Skeletal muscle satellite cell (primary cell): ENCODE results near the gene C5orf15. TPM values are rescaled to one million over a fixed set of nuclear protein-coding genes. Genes with fewer than 3 reads are reported as not detected.

Source experiments
- H3K27me3 ChIP-seq: 2 replicates; pipeline ENCODE4 v1.7.0; 2013; ENCODE audit warnings: low read length; ENCODE audit not compliant: control insufficient read depth, insufficient read depth
- H3K36me3 ChIP-seq: 2 replicates; pipeline ENCODE4 v1.7.0; 2013; ENCODE audit warnings: mild to moderate bottlenecking, control low read depth, low read length; ENCODE audit not compliant: insufficient read depth
- H3K4me1 ChIP-seq: 2 replicates; pipeline ENCODE4 v1.7.0; 2013; ENCODE audit warnings: low read length; ENCODE audit not compliant: control insufficient read depth, insufficient read depth
- H3K4me2 ChIP-seq: 2 replicates; pipeline ENCODE4 v1.7.0; 2013; ENCODE audit warnings: mild to moderate bottlenecking, low read length
- H3K4me3 ChIP-seq: 2 replicates; pipeline ENCODE4 v1.7.0; 2013; ENCODE audit warnings: low read length
- H3K9ac ChIP-seq: 2 replicates; pipeline ENCODE4 v1.7.0; 2013; ENCODE audit warnings: mild to moderate bottlenecking, low read depth, low read length, moderate library complexity
- H3K9me3 ChIP-seq: replicated peaks from 2 replicates; pipeline ENCODE4 v1.7.0; 2013; ENCODE audit warnings: mild to moderate bottlenecking, control low read depth, low read length
- total RNA-seq: library from RNA; depleted of rRNA; stranded (reverse); fragments of >200 nt; gene quantifications from 2 replicates; pipeline ENCODE4 v1.2.3, GENCODE V29; 2012; rRNA removed

The C5orf15 gene
- 49.8 and 51.0 TPM in 2 replicates for total RNA-seq

DNA sequence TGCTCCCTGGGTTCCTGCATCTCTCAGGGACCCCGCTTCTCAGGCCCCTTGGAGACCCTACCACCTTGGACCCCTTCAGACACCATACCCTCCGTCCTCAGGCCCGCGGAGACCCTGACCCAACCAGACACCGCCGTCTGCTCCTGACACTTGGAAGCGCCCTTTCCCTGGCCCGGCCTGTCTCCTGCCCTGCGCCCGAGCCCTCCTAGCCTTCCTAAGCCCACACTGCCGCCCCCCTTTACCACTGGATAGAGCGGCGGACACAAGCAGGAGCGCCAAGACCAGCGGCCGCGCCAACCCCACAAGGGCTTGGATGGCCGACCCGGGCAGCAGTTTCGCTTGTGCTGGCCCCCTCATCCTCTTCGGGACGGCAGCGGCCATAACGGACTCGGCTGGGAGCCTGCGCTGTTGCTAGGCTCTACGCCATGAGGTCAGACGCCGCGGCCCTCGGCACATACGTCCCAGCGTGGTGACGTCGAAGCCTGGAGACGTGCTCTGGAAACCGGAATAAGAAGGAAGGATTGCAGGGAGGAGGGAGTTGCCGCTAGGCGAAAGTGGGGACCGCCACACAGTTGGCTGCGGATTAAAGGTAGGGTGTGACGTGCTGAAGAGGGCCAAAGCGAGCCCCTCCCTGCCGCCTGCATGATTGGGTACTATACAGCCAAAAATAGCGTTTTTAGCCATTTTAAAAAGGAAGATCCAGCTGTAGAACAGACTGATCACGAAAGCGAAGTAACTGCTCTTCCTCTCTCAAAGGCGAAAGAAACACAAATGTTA lies at the start of gene C5orf15:
TSS of gene C5orf15 (minus strand) at position 422 of the 777 bp plus-strand sequence. CDS start at position 381, 41 bp downstream.
- Histone ChIP-seq H3K27me3 (no peaks in the 10 kb centered on the region), H3K4me1 (peaks cover 16% of the 10 kb centered on the region), H3K4me3 (peak within 1 kb of the TSS; percentile 98), H3K9me3 (no peaks in the 10 kb centered on the region), H3K9ac (peak within 1 kb of the TSS; percentile 98), H3K4me2 (peak within 1 kb of the TSS; percentile 97), H3K36me3 (peaks cover 24% of the 10 kb centered on the region)

DNA sequence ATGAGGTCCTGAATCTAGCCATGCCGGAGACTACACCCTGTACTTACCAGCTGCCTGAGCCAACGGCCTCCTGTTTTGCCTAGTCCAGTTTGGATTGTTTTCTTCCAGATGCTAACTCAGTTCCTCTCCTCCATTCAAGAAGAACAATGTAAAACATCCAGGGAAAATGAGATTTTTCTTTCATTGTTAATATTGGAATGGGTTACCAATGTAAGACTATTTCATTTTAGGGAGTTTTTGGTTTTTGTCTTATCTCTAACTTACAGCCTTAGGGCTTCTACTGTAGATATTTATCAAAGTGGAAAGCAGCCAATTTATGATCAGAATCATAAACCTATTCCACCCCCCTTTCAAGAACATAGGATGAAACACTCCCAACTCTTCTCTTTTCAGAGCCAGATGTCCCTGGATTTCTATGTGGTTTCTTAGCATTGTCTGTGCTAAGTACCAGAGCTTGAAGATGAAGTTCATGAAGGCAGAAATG lies 39.9 kb upstream of the C5orf15 start:
- H3K9me3 ChIP-seq = no peaks in the 10 kb centered on the region
- peaks cover 10% of the 10 kb centered on the region for H3K27me3 ChIP-seq

DNA sequence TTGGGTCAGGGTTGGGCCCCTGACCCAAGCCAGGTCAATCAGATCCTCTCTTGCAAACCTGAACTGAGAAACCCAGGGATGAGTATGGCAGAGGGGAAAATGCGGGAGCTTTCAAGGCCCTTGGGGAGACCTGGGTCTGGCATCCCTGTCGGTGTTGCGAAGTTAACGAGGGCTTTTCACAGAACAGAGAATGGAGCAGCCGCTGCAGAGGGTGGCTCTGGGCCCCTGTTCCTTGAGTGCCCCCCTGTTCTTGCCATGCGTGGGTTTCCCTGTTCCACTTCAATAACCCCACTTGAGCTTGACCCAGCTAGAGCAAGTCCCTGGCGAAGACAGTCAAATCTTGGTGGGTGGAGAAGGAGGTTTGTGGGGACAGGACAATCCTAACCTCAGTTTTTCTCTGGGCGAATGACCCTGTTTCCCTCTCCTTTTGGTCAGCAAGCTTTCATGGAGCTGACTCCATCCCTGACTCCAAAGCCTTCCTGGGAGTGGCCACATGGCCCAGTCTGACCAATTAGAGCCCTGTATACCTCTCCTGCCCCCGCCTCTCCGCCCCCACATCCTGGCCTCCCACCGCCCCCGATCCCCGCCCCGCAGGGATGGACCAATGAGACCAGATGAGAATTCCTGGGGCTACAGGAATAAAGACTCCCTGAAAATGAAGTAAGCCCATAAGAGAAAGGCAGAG lies 39.3 kb upstream of the C5orf15 start:
- no peak overlapping the region for H3K4me2 ChIP-seq
- no peaks in the 10 kb centered on the region for H3K9me3 ChIP-seq
- H3K36me3 ChIP-seq = no peaks in the 10 kb centered on the region
- no peak overlapping the region for H3K9ac ChIP-seq
- peaks cover 5% of the 10 kb centered on the region for H3K27me3 ChIP-seq
- H3K4me3 ChIP-seq = no peak overlapping the region
- peaks cover 12% of the 10 kb centered on the region for H3K4me1 ChIP-seq

More for the DNA sequence above, 39.9 kb upstream of the C5orf15 start:
- Histone ChIP-seq H3K4me1 (peaks cover 6% of the 10 kb centered on the region), H3K4me3 (no peak overlapping the region), H3K36me3 (no peaks in the 10 kb centered on the region), H3K4me2 (no peak overlapping the region), H3K9ac (no peak overlapping the region)

DNA sequence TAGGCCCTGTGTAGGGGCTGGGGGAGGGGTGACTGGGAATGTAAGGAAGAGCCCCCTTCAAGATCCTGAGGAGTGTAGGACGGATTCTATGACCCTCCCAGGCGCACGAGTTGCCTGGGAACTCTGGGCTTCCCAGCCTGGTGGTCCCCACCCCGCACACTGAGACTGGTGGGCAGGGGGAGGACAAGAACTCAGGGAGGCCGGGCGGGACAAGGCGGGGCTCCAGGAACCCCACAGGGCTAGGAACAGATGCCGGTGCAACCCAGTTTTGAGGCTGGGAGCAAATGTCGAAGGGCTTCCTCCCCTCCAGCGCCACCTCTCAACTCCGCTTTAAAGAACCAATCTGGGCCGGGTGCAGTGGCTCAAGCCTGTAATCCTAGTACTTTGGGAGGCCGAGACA lies 37.7 kb upstream of the C5orf15 start:
- Histone ChIP-seq H3K4me2 (peak overlapping the region; percentile 86), H3K9ac (peak overlapping the region; percentile 99), H3K36me3 (peaks cover 10% of the 10 kb centered on the region), H3K27me3 (no peaks in the 10 kb centered on the region), H3K4me1 (peaks cover 24% of the 10 kb centered on the region), H3K9me3 (no peaks in the 10 kb centered on the region), H3K4me3 (peak overlapping the region; percentile 78)

DNA sequence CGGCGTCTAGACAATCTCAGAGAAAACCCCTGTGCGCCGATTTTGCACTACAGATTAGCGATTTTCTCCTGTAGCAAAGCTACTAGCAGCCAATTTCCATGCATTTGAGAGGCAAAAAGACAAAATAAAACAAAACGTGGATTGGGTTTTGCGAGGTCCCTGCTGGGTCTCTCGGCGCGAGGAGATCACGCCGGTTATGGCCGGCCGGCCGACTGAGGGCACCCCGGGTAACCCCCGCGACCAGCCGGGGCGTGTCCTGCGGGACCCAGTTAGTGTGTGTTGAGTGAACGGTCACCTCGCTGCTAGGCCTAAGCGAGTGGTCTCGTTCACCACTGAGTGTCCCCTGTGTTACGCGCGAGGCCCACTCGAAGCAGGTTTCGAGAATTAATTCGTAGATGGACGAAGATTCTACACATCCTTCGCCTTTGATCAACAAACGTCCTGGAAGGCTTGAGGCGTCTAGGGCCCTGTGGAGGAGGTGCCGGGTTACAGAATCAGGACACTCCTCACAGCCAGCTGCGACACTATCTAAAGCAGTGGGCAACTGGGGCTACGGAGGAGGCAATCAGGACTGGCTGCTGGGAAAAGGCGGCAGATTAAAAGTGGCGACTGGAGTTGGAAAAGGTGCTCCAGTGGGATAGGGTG lies 37.1 kb upstream of the C5orf15 start:
- Histone ChIP-seq H3K4me2 (peak overlapping the region; percentile 86), H3K27me3 (no peaks in the 10 kb centered on the region), H3K9ac (peak overlapping the region; percentile 99), H3K36me3 (peaks cover 14% of the 10 kb centered on the region), H3K4me1 (peaks cover 24% of the 10 kb centered on the region), H3K4me3 (peak overlapping the region; percentile 78), H3K9me3 (no peaks in the 10 kb centered on the region)

DNA sequence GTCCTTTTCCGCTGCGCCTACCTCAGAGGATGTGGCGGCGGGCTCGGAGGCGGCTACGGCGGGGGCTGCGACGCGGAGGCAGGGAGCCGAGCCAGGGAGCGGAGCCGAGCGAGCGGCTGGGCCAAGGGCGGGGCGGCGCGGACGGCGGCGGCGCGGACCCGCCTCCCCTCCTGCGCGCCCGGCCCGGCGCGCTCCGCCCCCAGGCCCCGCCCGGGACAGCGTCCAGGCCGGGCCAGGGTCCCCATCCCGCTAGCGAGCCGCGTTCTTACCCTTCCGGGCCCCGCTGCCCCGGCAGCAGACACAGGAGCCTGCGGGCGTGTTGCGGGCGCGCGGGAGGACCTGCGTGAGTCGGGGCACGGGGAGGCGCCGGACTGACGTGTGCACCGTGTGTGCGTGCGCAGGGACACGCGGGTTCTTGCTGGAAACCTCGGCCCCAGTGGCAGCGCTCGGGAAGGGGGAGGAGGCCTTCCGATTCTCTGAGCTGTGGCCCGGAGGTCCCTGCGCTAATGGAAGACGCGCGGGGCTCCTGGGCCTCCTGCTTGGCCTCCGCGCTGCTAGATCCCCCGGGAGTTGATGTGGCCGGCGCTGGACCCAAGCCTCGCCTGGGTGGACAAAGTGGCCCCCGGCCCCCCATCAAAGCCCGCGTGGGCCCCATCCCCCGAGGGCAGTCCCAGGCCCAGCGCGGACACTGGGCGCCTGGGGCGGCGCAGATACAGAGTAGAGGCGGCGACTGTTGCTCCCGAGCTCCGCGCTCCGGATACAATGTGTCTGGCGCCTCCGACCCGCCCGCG lies 36.4 kb upstream of the C5orf15 start, which contains the start of gene VDAC1:
TSS of gene VDAC1 (minus strand) at position 350 of the 791 bp plus-strand sequence. CDS start 11,963 bp downstream, outside the sequence.
- Histone ChIP-seq H3K9me3 (no peaks in the 10 kb centered on the region), H3K4me3 (peak within 1 kb of the TSS; percentile 78)

DNA sequence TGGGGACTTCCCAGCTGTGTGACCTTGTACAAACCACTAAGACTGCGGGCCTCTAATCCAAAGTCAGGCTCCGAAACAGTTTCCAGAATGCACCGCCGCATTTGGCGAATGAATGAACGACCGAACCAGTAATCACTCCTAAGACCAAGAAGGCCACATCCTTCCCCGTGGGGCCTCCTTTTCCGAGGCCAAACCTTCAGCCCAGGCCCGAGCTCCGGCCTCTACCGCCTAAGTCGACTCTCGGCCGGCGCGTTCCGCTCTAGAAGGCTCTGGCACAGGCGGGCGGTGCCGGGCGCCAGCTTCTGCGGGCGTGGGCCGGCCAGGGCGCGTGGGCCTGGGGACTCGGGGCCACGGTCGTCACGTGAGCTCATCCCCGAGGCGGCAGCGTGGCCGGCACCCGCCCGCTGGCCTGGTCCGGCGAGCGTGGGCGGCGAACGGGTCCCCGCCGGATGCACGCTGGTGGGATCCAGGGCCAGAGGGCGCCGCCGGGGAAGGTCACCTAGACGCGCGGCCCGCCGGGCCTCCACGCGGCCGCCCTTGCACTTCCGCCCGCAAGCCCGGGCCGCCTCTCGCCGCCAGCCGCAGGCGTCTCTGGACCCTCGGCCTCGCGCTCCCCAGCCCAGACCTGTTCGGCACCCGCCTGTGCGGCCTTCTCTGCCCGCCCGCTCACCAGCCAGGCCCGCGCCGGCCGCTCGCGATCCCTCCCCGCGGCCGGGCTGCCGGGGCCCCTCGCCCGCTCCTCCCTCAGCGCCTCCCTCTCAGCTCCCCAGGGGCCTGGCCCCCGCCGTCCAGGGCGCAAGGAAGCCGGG lies 35.6 kb upstream of the C5orf15 start:
- peak overlapping the region; percentile 78 for H3K4me3 ChIP-seq
- peaks cover 14% of the 10 kb centered on the region for H3K36me3 ChIP-seq
- H3K9me3 ChIP-seq = no peaks in the 10 kb centered on the region
- peaks cover 38% of the 10 kb centered on the region for H3K4me1 ChIP-seq
- peak overlapping the region; percentile 86 for H3K4me2 ChIP-seq
- peak overlapping the region; percentile 99 for H3K9ac ChIP-seq
- no peaks in the 10 kb centered on the region for H3K27me3 ChIP-seq

More for the DNA sequence above, 36.4 kb upstream of the C5orf15 start, which contains the start of gene VDAC1:
- H3K4me1 ChIP-seq = peaks cover 31% of the 10 kb centered on the region
- H3K36me3 ChIP-seq = peaks cover 14% of the 10 kb centered on the region
- no peaks in the 10 kb centered on the region for H3K27me3 ChIP-seq
- H3K9ac ChIP-seq = peak within 1 kb of the TSS; percentile 99
- peak within 1 kb of the TSS; percentile 86 for H3K4me2 ChIP-seq

DNA sequence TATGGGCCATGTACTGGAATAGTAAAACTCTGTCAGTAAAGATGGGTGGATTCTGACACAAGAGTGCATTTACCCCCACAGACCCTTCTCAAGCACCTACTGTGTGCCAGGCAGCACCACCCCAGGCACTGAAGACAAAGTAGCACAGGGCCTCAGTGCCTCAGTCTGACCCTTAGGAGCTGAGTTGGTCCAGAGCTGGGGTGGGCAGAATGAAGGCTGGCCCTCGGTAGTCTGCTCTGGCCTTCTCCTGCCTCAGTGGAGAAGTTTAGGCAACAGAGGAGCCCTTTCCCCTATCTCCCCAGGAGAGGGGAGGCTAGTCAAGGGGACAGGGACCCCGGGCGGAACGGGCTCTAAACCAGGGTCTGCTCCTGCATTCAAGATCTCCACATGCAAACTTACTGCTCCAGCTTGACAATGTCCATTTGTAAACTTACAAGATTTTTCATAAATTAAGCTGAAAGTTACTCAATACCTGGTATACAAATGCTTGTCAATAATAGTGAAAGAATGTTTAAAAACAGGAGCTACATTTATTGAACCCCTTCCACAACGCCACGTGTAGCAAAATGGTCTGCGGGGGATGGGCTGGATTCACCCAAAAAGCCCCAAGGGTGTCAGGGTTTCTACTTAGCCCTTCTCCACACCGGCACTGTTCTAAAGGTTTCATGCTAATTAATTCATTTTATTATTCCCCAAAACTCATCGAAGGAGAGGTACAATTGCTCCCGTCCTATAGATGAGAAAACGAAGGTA lies 34.8 kb upstream of the C5orf15 start:
- Histone ChIP-seq H3K4me1 (peaks cover 38% of the 10 kb centered on the region), H3K9me3 (no peaks in the 10 kb centered on the region), H3K36me3 (peaks cover 14% of the 10 kb centered on the region), H3K9ac (peak overlapping the region; percentile 99), H3K4me2 (peak overlapping the region; percentile 86), H3K4me3 (peak overlapping the region; percentile 78), H3K27me3 (no peaks in the 10 kb centered on the region)

DNA sequence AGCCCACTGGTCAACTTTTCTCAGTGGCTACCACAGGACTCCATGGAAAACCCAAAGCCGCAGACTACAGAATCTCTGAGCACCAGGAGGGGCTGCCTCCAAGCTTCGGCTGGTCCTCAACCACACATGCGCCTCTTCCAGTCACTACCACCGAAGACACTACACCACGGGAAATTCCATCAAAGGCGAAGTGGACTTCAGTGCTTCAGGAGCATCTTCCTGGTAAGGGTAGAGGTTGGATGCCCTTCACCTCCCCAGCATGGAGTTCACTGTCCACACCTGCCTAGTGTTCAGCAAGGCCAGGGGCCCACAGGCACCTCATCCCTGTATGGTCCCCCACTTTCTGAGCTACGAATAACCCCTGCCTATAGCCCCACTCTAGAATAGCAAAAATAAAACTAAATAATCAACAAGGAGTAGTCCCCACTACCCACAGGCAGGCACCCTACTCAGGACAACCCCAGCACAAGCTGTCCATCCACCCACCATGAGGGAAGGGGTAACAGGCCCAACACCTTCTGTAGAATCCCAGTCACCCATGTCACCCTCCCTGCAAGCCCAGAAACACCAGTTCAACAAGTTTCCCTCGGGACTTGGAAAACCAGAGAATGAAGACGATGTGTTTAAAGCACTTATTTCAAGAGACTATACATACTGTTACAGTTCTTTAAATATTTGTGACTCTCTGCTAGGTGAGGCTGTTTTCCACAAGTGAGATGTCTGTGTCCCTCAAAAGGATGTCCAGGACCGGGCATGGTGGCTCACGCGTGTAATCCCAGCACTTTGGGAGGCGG lies 33.7 kb upstream of the C5orf15 start:
- Histone ChIP-seq H3K4me1 (peaks cover 38% of the 10 kb centered on the region), H3K4me2 (peak overlapping the region; percentile 86), H3K27me3 (no peaks in the 10 kb centered on the region), H3K9ac (peak overlapping the region; percentile 99), H3K9me3 (no peaks in the 10 kb centered on the region), H3K4me3 (peak overlapping the region; percentile 78), H3K36me3 (peaks cover 14% of the 10 kb centered on the region)
